ENCODE measurements around the gene PKMYT1.

- no peak for TF ChIP-seq CTCF (IDR thresholded peaks at IDR 0.05)
- TF ChIP-seq EP300 (IDR thresholded peaks at IDR 0.05): no peak
- no peak for TF ChIP-seq SREBF2 (IDR thresholded peaks at IDR 0.05)
- TF ChIP-seq NFE2L2 (conservative IDR thresholded peaks at IDR 0.05; ENCODE audit: low read length): no peak
- no peak for TF ChIP-seq CHD2 (IDR thresholded peaks at IDR 0.05; ENCODE audit: low read length, partially characterized antibody)
- TF ChIP-seq MYC (IDR thresholded peaks at IDR 0.05; ENCODE audit: borderline replicate concordance, low read length): no peak
- no peak for TF ChIP-seq ESRRA (IDR thresholded peaks at IDR 0.05; ENCODE audit: borderline replicate concordance, low read length)
- no peak for TF ChIP-seq TP53 (CRISPR knock-in tag; IDR thresholded peaks at IDR 0.05)
- no peak for TF ChIP-seq POLR2A (IDR thresholded peaks at IDR 0.05; ENCODE audit: low read length)
- no peak for TF ChIP-seq RAD21 (conservative IDR thresholded peaks at IDR 0.05 in 1 of 2, IDR thresholded peaks at IDR 0.05 in 1 of 2)
- TF ChIP-seq POLR2AphosphoS2 (conservative IDR thresholded peaks at IDR 0.05; ENCODE audit: low read length): no peak
- TF ChIP-seq EHMT2 (IDR thresholded peaks at IDR 0.05; ENCODE audit: low read depth): no peak
- TF ChIP-seq REST (IDR thresholded peaks at IDR 0.05): no peak
- TF ChIP-seq SMC3 (IDR thresholded peaks at IDR 0.05): no peak
Measured at GRCh38 chr16:2955438-2955778, 24.8 kb downstream of the PKMYT1 start.

Measured in A549 (cell line).